HL-60/S4 (cell line): ENCODE measurements around the gene NLGN2.

ENCODE experiments used
- in situ Hi-C: fragments of 300-500 bp; cut with MboI; formaldehyde crosslinking; loops from 2 replicates; pipeline ENCODE4 v1.14.3; 2022; ENCODE audit warnings: low sequenced_read_pairs

Gene NLGN2

DNA sequence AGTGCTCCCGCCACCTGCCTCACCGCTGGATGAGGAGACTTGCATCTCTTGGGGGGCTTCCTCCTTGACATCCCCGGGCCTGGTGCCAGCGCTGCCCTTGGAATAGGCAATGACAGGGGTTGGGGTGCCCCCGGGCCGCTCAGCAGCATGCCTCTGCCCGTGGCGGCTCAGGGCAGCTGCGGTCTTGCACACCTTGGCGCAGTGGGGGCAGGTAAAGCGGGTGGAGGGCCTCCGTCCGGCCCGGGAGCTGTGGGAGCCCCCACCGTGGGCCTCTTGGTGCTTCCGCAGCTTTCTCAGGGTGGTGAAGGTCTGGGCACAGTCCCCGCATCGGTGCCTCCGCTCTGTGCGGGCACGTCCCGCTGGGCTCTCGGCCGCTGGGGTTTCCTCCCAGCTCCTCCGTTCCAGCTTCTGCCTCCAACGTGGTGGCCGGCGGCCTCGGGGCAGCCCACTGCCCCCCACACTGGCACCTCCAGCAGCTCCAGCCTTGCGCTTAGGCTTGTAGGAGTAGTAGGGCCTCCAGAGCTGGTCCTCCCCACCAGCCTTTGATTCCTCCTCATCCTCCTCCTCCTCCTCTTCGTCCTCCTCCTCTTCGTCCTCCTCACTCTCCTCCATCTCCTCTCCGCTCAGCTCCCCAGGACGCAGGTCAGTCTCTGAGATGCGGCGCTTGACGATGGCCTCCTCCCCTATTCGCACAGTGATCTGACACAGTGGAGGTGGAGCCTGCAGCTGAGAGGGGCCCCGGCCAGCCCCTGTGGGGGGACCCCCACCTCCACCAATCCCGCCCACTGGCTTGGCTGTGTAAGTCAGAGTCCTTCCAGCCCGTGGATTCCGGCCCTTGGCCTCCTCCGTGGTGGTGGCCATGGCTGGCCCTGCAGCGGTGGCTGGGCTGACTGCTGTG lies 55.1 kb downstream of the NLGN2 start:
- in situ Hi-C loops = no loop called here

GRCh38 chr17:7463372-7463846 lies 55.8 kb downstream of the NLGN2 start:
- in situ Hi-C loops = no loop called here

- in situ Hi-C loops = no loop called here
Measured at GRCh38 chr17:7464081-7464480, 56.4 kb downstream of the NLGN2 start.

DNA sequence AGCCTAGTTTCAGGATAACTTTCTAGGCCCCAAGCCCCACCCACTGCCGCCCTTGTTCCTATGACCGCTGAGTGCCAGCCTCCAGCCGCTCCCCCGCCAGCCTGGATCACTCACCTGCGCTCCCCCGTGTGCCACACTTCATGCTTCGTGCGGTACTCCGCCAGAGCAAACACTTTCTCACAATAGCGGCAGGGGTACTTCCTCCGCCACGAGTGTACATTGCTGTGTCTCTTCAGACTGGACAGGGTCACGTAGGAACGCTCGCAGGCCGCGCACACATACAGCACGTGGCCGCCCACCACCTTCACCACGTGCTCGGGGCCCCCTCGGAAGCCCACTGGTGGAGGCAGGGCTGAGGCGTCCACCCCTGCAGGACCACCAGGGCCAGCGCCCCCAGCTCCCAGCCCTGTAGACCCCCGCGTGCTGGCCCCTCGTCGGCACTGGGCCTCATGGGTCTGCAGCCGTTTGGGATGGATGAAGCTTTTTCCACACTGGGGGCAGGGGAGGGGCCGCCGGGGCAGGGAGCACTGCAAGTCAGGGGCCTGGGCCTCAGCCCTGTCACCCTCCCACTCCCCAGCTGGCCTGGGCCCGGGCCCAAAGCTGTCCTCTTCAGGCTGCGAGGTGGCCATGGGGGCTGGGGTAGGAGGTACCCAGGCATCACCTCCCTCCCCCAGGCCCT lies 58.1 kb downstream of the NLGN2 start:
- in situ Hi-C loops = no loop called here

DNA sequence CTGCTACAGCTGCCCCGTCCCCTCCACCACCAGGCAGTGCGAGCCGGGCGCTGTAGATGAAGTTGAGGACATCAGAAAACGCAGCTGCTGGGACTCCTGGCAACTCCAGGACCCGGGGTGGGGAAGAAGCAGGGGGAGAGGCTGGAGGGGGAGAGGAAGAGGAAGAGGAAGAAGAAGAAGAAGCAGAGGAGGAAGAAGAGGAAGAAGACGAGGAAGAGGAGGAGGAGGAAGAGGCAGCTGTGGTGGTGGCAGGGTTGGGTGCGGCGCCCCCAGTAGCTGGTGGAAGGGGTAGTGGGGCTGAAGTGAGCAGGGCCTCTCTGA lies 58.6 kb downstream of the NLGN2 start:
- in situ Hi-C loops = no loop called here

DNA sequence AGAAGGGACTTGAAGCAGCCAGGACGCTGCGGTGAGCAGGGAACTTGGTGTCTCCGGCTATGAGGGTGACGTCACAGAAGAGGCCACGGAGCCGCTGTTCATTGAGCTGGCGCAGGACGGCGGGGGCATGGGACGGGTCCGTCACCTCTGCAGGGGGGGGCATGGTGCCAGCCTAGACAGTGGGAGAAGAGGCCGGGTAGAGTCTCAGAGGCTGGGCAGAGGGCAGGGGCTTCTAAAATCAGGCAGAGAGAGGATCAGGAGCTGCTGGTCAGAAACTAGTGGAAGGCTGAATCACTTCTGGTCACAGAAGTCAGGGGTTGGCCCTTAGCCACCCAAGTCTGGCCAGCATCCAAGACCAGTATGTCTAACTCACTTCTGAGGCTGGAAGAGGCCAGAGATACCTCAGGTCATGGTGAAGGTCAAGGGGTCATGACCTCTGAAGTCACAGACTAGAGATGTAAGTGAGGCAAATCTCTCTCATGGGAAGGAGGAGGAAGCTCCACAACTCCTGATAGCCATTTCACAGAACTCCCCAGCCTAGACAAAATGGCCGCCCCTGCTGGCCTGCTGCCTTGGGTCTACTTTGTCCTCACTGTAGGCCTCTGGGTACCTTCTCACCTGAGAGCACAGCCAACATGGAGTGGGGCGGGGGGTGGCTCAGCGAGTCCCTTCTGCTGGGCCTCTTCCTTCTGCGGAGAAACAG lies 59.1 kb downstream of the NLGN2 start:
- in situ Hi-C loops = no loop called here

DNA sequence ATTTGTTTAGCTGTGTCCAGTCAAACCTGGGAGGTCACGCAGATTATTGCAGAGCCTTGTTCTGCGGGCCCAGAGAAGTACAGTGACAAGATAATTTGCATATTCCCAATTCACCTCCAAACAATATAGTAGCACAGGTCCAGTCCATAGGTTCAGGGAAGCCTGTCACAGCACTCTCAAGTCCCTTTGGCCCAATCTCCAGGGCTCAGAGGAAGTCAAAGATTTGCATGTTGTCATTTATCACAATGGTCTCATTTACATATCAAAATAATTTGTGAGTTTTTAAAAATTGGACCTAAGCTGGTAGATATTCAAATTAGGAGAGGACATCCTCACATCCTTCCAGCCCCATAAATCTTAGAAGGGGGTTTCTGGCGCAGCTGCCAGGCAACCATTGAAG lies 59.9 kb downstream of the NLGN2 start:
- in situ Hi-C loops = no loop called here

DNA sequence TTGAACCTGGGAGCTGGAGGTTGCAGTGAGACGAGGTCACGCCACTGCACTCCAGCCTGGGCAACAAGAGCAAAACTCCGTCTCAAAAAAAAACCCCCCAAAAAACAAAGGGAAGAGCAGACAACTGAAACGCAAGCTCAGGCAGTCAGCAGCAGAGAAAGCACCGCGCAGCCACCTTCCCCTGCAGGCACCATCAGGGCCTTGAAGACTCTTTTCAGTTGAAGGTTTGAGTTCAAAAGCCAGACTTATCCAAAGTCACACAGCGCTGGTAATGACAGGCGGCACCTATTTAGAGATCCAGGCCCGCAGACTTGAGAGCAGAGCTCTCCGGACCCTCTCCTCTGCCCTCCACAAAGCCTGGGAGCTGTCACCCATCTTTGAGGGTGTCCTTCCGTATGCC lies 60.6 kb downstream of the NLGN2 start:
- in situ Hi-C loops = no loop called here

GRCh38 chr17:7468804-7469389 lies 61.3 kb downstream of the NLGN2 start:
- in situ Hi-C loops = no loop called here
